A673 (cell line): Measurements from ENCODE around the gene TSHZ2. TPM values are rescaled to one million over a fixed set of nuclear protein-coding genes. Genes with fewer than 3 reads are reported as not detected.

Source experiments
- BruUV-seq: library from RNA; stranded (reverse); fragments of 400-500 nt; replicated peaks from 2 replicates; lab custom pipeline; 2021; lab: Mats Ljungman, UMichigan
- CTCF ChIA-PET: fragments of 300-600 bp; sonication (Branson Sonifier 250); formaldehyde crosslinking; loops from one replicate; lab custom pipeline; 2022; ENCODE audit warnings: antibody characterized with exemption; lab: Charles Lee
- POLR2A ChIA-PET: fragments of 300-600 bp; sonication (Branson Sonifier 250); formaldehyde crosslinking; loops from one replicate; lab custom pipeline; 2022; ENCODE audit warnings: antibody characterized with exemption; ENCODE audit not compliant: low non-redundant PET; lab: Charles Lee
- DNase-seq: peaks from one replicate; pipeline ENCODE4 v3.0.0-alpha.2; 2015; ENCODE audit warnings: low spot score
- H3K27ac ChIP-seq: fragments of 200-600 bp; sonication (generic); 2 replicates; pipeline ENCODE4 v1.5.1; 2016; ENCODE audit warnings: mixed run types, low read depth, mild to moderate bottlenecking, mixed read lengths, antibody characterized with exemption, low read length; ENCODE audit not compliant: poor library complexity, severe bottlenecking
- H3K27me3 ChIP-seq: fragments of 200-600 bp; sonication (generic); replicated peaks from 2 replicates; pipeline ENCODE4 v1.6.1; 2017; ENCODE audit warnings: mixed run types, low read depth, mild to moderate bottlenecking, mixed read lengths, antibody characterized with exemption, low read length; ENCODE audit not compliant: insufficient read depth, poor library complexity
- H3K36me3 ChIP-seq: fragments of 200-600 bp; sonication (generic); 2 replicates; pipeline ENCODE4 v1.6.1; 2016; ENCODE audit warnings: mixed run types, mild to moderate bottlenecking, mixed read lengths, antibody characterized with exemption, low read length; ENCODE audit not compliant: insufficient read depth, poor library complexity, severe bottlenecking
- H3K4me1 ChIP-seq: fragments of 200-600 bp; sonication (generic); 2 replicates; pipeline ENCODE4 v1.6.1; 2017; ENCODE audit warnings: mixed run types, mild to moderate bottlenecking, mixed read lengths, antibody characterized with exemption, low read length; ENCODE audit not compliant: insufficient read depth, poor library complexity, severe bottlenecking
- H3K4me3 ChIP-seq: fragments of 200-600 bp; sonication (generic); 2 replicates; pipeline ENCODE4 v1.5.1; 2016; ENCODE audit warnings: low read depth, mixed run types, mild to moderate bottlenecking, mixed read lengths, low read length; ENCODE audit not compliant: poor library complexity, severe bottlenecking
- H3K9me3 ChIP-seq: fragments of 200-600 bp; sonication (generic); 2 replicates; pipeline ENCODE4 v1.6.1; 2016; ENCODE audit warnings: mixed run types, low read depth, mild to moderate bottlenecking, mixed read lengths, antibody characterized with exemption, low read length; ENCODE audit not compliant: poor library complexity, severe bottlenecking
- EZH2 ChIP-seq: fragments of 200-600 bp; sonication (generic); IDR thresholded peaks from 2 replicates; pipeline ENCODE4 v1.6.1; 2017; ENCODE audit warnings: borderline replicate concordance, low read depth, mild to moderate bottlenecking, mixed read lengths, antibody characterized with exemption, low read length; ENCODE audit not compliant: poor library complexity, severe bottlenecking
- intact Hi-C: fragments of 100-400 bp; cut with micrococcal nuclease; formaldehyde crosslinking; loops from one replicate; pipeline ENCODE4 v1.10.0; 2022; ENCODE audit not compliant: unreplicated experiment
- total RNA-seq: library from RNA; stranded (reverse); gene quantifications from 2 replicates; pipeline ENCODE4 v1.2.3, GENCODE V29; 2021
- TF ChIP-seq, protein P1 (sequence below): fragments of 300-800, 200-600 bp; sonication (generic); conservative IDR thresholded peaks from 2 replicates; pipeline ENCODE4 v1.5.1; 2017; ENCODE audit warnings: low read depth, mild to moderate bottlenecking, antibody characterized with exemption, low read length, moderate library complexity, mixed read lengths

The TSHZ2 gene
- total RNA-seq, 1 experiment from 2014 or later: 4.1 TPM

DNA sequence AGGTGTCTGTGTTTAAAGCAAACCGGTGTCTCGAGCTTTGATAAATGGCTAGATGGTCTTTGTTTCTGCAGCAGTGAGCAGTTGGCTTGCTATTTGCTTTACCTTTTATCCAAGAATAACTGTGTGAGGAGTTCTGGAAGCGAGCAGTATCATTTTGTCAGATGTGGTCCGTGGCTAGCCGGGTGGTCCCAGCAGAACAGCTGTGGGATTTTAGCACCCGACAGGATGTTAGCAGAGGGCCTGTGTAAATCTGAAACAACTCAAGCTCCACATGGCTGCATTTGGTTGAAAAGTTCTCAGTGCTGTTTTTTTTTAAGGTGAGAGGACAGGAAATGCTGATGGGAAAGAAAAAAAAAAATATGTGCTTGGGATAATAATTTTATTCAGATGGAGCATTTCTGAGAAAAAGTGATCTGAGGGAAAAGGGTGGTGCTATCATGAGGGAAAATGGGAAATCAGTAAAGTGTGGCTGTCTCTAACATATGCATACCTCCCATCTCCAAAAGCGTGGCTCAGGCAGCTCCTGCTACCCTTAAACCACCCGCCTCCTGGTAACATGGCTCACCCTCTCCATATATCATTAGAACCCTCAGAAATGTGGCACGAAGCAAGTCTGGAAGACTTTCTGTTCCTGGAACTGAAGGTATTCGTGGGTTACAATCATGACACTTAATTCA lies 215.4 kb downstream of the TSHZ2 start:
- H3K4me1 ChIP-seq: no peaks in the 10 kb centered on the region
- no peak for DNase-seq
- TF ChIP-seq, protein P1, sequence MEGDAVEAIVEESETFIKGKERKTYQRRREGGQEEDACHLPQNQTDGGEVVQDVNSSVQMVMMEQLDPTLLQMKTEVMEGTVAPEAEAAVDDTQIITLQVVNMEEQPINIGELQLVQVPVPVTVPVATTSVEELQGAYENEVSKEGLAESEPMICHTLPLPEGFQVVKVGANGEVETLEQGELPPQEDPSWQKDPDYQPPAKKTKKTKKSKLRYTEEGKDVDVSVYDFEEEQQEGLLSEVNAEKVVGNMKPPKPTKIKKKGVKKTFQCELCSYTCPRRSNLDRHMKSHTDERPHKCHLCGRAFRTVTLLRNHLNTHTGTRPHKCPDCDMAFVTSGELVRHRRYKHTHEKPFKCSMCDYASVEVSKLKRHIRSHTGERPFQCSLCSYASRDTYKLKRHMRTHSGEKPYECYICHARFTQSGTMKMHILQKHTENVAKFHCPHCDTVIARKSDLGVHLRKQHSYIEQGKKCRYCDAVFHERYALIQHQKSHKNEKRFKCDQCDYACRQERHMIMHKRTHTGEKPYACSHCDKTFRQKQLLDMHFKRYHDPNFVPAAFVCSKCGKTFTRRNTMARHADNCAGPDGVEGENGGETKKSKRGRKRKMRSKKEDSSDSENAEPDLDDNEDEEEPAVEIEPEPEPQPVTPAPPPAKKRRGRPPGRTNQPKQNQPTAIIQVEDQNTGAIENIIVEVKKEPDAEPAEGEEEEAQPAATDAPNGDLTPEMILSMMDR: no peak
- TF ChIP-seq EZH2: no peak
- POLR2A ChIA-PET: no interaction called here
- CTCF ChIA-PET: interaction anchor here (0.7 kb wide), 1 partner anchor 390 kb away, joined by 5 read pairs; no protein-coding TSS in a partner anchor
- intact Hi-C loops: no loop called here
- no peaks in the 10 kb centered on the region for H3K27me3 ChIP-seq
- no peaks in the 10 kb centered on the region for H3K9me3 ChIP-seq
- no TSS peak for BruUV-seq
- no peaks in the 10 kb centered on the region for H3K36me3 ChIP-seq
- H3K27ac ChIP-seq: no peak overlapping the region
- H3K4me3 ChIP-seq: no peak overlapping the region

DNA sequence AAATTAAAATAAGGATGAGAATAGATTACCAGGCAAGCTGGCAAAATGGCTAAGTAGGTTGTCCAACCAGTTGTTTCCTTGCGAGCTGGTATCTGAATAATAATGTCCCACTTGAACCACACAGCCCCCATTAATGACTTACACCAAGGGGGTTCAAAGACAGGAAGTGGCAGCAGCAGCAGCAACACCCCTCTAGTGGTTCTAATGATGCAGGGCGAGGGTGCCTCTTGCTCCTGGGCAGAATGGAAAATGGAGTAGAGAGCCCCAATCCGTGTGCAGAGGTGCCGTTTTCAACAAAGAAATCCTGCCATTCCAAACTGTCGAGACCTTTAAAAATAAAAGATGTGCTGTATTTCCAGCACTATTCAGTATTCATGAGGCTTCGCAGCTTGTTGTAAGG lies 218.1 kb downstream of the TSHZ2 start:
- no TSS peak for BruUV-seq
- no peaks in the 10 kb centered on the region for H3K9me3 ChIP-seq
- POLR2A ChIA-PET: no interaction called here
- intact Hi-C loops: no loop called here
- H3K36me3 ChIP-seq: no peaks in the 10 kb centered on the region
- CTCF ChIA-PET: no interaction called here
- H3K27me3 ChIP-seq: no peaks in the 10 kb centered on the region
- TF ChIP-seq EZH2: no peak
- TF ChIP-seq, protein P1: 0 out of 2 replicates have a peak, but pooled peaks have one; percentile 11
- no peaks in the 10 kb centered on the region for H3K4me1 ChIP-seq
- no peak overlapping the region for H3K27ac ChIP-seq
- DNase-seq: no peak
- H3K4me3 ChIP-seq: no peak overlapping the region

DNA sequence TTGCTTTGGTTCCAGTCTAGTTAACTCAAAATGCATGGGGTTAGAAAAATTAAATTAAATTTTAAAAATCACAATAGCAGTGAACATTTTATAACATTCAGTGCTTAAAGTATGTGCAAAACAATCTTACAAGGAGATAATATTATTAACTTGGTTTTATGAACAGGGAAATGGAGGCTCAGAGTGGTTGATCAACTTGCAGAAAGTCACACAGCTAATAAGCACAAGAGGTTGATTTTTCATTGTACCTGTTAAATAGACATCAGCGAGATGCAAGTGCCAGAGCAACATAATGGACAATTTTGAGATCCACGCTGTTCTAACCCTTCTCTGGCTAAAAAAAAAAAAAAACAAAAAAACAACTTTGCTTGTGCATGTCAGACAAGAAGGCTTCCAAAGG lies 219.8 kb downstream of the TSHZ2 start:
- TF ChIP-seq EZH2: no peak
- TF ChIP-seq, protein P1: no peak
- Histone ChIP-seq H3K36me3 (no peaks in the 10 kb centered on the region), H3K9me3 (no peaks in the 10 kb centered on the region), H3K4me3 (no peak overlapping the region), H3K27ac (no peak overlapping the region), H3K27me3 (no peaks in the 10 kb centered on the region), H3K4me1 (peaks cover 7% of the 10 kb centered on the region)
- DNase-seq: no peak
- ChIA-PET POLR2A (no interaction called here), CTCF (interaction anchor here (0.7 kb wide), 1 partner anchor 14 kb away, joined by 7 read pairs; no protein-coding TSS in a partner anchor)
- BruUV-seq: no TSS peak
- intact Hi-C loops: no loop called here
